Measurements from ENCODE around the gene SHC2. TPM values are rescaled to one million over a fixed set of nuclear protein-coding genes. Genes with fewer than 3 reads are reported as not detected.
A peak's percentile ranks its signal among the peaks of the same experiment; 100 is the strongest.

The SHC2 gene
- total and polyA plus RNA-seq, 2 of the 8 experiments (the other 6 are each of a cell fraction or from before 2014, with no cell fraction given), result 4.4 to 7.3 TPM

DNA sequence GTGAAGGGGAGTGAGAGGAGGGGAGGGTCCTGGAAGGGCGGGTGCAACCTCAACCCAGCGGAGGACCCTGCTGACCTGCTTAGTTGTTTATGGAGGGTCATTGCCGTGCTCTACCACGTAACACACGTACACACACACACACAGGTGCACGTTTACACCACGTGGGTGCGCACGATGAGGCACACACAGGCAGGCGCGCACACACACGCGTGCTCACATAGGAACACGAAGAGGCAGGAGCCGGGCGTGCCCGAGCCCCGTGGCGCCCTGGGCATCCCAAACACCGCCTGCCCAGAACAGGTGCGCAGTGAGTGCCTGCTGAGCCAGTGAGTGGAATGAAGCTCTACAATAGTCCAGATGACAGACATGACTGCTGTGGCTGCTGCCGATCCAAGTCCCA, 24.2 kb upstream of the SHC2 start:
- TF ChIP-seq SP4 (IDR thresholded peaks at IDR 0.05; ENCODE audit: low read length) (no peak), POU5F1 (IDR thresholded peaks at IDR 0.05; ENCODE audit: low read depth, low read length) (no peak), CTBP2 (IDR thresholded peaks at IDR 0.05; ENCODE audit: borderline replicate concordance, insufficient read depth, insufficient read length, low read length) (no peak), RBBP5 (IDR thresholded peaks at IDR 0.05; ENCODE audit: borderline replicate concordance, low read depth, low read length) (no peak), CHD1 (IDR thresholded peaks at IDR 0.05; ENCODE audit: low read depth, low read length) (no peak), CEBPB (IDR thresholded peaks at IDR 0.05; ENCODE audit: low read depth, low read length) (no peak), CREB1 (IDR thresholded peaks at IDR 0.05) (no peak), HDAC2 (IDR thresholded peaks at IDR 0.05; ENCODE audit: borderline replicate concordance in 1 of 2, low read depth in 2 of 2, low read length in 2 of 2) (no peak)
- TF ChIP-seq, protein P1, sequence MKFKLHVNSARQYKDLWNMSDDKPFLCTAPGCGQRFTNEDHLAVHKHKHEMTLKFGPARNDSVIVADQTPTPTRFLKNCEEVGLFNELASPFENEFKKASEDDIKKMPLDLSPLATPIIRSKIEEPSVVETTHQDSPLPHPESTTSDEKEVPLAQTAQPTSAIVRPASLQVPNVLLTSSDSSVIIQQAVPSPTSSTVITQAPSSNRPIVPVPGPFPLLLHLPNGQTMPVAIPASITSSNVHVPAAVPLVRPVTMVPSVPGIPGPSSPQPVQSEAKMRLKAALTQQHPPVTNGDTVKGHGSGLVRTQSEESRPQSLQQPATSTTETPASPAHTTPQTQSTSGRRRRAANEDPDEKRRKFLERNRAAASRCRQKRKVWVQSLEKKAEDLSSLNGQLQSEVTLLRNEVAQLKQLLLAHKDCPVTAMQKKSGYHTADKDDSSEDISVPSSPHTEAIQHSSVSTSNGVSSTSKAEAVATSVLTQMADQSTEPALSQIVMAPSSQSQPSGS (IDR thresholded peaks at IDR 0.05; ENCODE audit: low read length), result no peak
- Histone ChIP-seq H3K56ac (replicated peaks; ENCODE audit: insufficient read length, low read depth, low read length) (no peak overlapping the region), H4K20me1 (replicated peaks in 1 of 2; ENCODE audit: control insufficient read depth in 1 of 2, insufficient read depth in 2 of 2, low read length in 2 of 2) (peaks cover 0 to 2% of the 10 kb centered on the region in 2 experiments), H2BK12ac (ENCODE audit: low read depth, low read length) (peak overlapping the region; percentile 92; the same call in 1 of the 2 replicates), H2BK5ac (ENCODE audit: low read depth, low read length) (0 out of 2 replicates have a peak overlapping the region, but pooled peaks have one; percentile 18), H3K14ac (ENCODE audit: insufficient read length) (no peak overlapping the region), H2BK15ac (ENCODE audit: low read length) (0 out of 2 replicates have a peak overlapping the region, but pooled peaks have one; percentile 66), H2AFZ (ENCODE audit: low read length) (no peak overlapping the region), H3K4ac (replicated peaks; ENCODE audit: insufficient read length, low read depth, low read length) (no peak overlapping the region), H3K9me3 (ENCODE audit: insufficient read depth in 2 of 2, low read depth in 1 of 2, low read length in 1 of 2) (peaks cover 0 to 9% of the 10 kb centered on the region in 2 experiments; a peak in 2 of 4 replicates), H3K27me3 (replicated peaks in 1 of 4; ENCODE audit: control insufficient read depth in 3 of 4, extremely low read depth in 1 of 4, insufficient read depth in 3 of 4, low read length in 3 of 4) (no peaks in the 10 kb centered on the region; a peak in 1 of 7 replicates), H3K4me1 (replicated peaks in 1 of 4; ENCODE audit: control insufficient read depth in 3 of 4, insufficient read depth in 4 of 4, low read length in 3 of 4) (peaks cover 0 to 13% (median 10%) of the 10 kb centered on the region in 4 experiments; a peak in 6 of 7 replicates), H3K79me2 (ENCODE audit: control insufficient read depth in 1 of 2, insufficient read depth in 2 of 2, low read length in 2 of 2) (no peaks in the 10 kb centered on the region), H3K18ac (ENCODE audit: extremely low read depth, low read length) (no peak overlapping the region), H3K36me3 (ENCODE audit: control insufficient read depth in 2 of 4, insufficient read depth in 4 of 4, low read length in 3 of 4) (no peaks in the 10 kb centered on the region), H2BK20ac (ENCODE audit: low read length) (no peak overlapping the region), H3K23me2 (ENCODE audit: low read depth, low read length) (peaks cover 13% of the 10 kb centered on the region; the same call in 1 of the 2 replicates), H2BK120ac (replicated peaks; ENCODE audit: low read depth, low read length) (no peak overlapping the region), H4K8ac (ENCODE audit: extremely low read depth, insufficient read depth, low read length) (no peak overlapping the region), H3K23ac (ENCODE audit: insufficient read length) (no peak overlapping the region), H2AK5ac (ENCODE audit: low read depth, low read length) (peak overlapping the region; percentile 90; the same call in 1 of the 2 replicates), H3K4me2 (ENCODE audit: insufficient read depth in 1 of 2, low read depth in 2 of 2, low read length in 2 of 2) (0 out of 4 replicates have a peak overlapping the region, but pooled peaks of 1 of the 2 experiments have one; percentile 12), H4K5ac (ENCODE audit: insufficient read length, low read depth, low read length) (no peak overlapping the region), H3K27ac (ENCODE audit: low read depth, low read length) (no peak overlapping the region), H3K9ac (replicated peaks in 1 of 4; ENCODE audit: extremely low read depth in 1 of 4, low read depth in 3 of 4, low read length in 3 of 4) (no peak overlapping the region), H4K91ac (replicated peaks; ENCODE audit: insufficient read length, low read length) (peak overlapping the region; percentile 90), H3K4me3 (ENCODE audit: extremely low read depth in 1 of 4, insufficient read depth in 2 of 4, low read depth in 3 of 4, low read length in 4 of 4) (no peak overlapping the region), H3K79me1 (ENCODE audit: low read depth, low read length) (no peaks in the 10 kb centered on the region; the same call in 1 of the 2 replicates)
- CTCF ChIA-PET (ENCODE audit: partially characterized antibody), result interaction anchor here (0.8 to 5.8 kb wide), 8 partner anchors 9 to 101 kb away, joined by 3 to 23 read pairs (median 6); no protein-coding TSS in a partner anchor
- DNase-seq (ENCODE audit: low read depth in 1 of 2, low spot score in 2 of 2) (no peak), FAIRE-seq (no peak)
- POLR2A ChIA-PET (ENCODE audit: partially characterized antibody), result interaction anchor here (0.9 to 2.1 kb wide), 4 partner anchors 8 to 140 kb away, joined by 3 to 6 read pairs (median 5); partner anchors contain the start of gene MIER2
- WGBS, 2 experiments (ENCODE audit: extremely low coverage in 1 of 2, insufficient coverage in 1 of 2, insufficient read length in 1 of 2, insufficient replicate concordance in 2 of 2, low coverage in 1 of 2, low lambda C conversion rate in 2 of 2, missing lambda C conversion rate in 1 of 2), result 86% methylated on average over 20 of the region's 22 CpGs; no CpG with 5 or more reads in 1 of the 2 experiments

Data from H1 (cell line).